GM12892 (cell line): ENCODE measurements around the gene OR12D1.
"Not testable (repeated sequence)": the region's sequence is repeated elsewhere in the genome, so short reads cannot be mapped to it uniquely, and the experiment has no call there.

Source experiments
- POLR2A ChIP-seq: IDR thresholded peaks from 2 replicates; pipeline ENCODE4 v1.6.1; 2011; ENCODE audit warnings: low read depth, low read length, control low read depth
- POLR2AphosphoS5 ChIP-seq: IDR thresholded peaks from 2 replicates; pipeline ENCODE4 v1.6.1; 2011; ENCODE audit warnings: low read depth, low read length, control low read depth
- TAF1 ChIP-seq: IDR thresholded peaks from 2 replicates; pipeline ENCODE4 v1.6.1; 2011; ENCODE audit warnings: low read depth, mild to moderate bottlenecking, control low read depth, low read length, borderline replicate concordance

DNA sequence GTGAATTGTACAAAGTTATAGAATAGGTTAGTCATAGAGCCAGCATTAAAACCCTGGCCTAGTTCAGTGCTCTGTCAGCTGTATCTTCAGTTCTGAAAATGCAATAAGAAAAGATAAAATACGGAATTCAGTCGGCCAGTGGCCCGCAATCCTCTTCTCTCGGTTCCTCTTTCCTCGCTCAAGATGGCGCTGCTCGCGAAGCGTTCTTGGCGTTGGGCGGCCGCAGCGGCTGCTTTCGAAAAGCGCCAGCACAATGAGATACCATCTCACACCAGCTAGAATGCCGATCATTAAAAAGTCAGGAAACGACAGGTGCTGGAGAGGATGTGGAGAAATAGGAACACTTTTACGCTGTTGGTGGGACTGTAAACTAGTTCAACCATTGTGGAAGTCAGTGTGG, 22.0 kb downstream of the OR12D1 start:
- not testable (repeated sequence) for TF ChIP-seq POLR2A, POLR2AphosphoS5, TAF1
